HL-60 (cell line): ENCODE results near the gene TSPAN33.

Experiments
- DNase-seq, 2 experiments: peaks; one replicate each; pipeline ENCODE4 v3.0.0-alpha.2; 2010 to 2020; ENCODE audit warnings: low read depth in 1 of 2, low spot score in 1 of 2
- H3K27ac ChIP-seq: fragments of 250-450 bp; sonication (Bioruptor Pico); replicated peaks from 2 replicates; pipeline ENCODE4 v1.5.1; 2020; ENCODE audit warnings: mild to moderate bottlenecking, moderate library complexity
- H3K27me3 ChIP-seq: fragments of 250-450 bp; sonication (Bioruptor Pico); 2 replicates; pipeline ENCODE4 v1.5.1; 2021; ENCODE audit warnings: mild to moderate bottlenecking, moderate library complexity; ENCODE audit not compliant: insufficient read depth, poor library complexity, severe bottlenecking
- H3K4me3 ChIP-seq: replicated peaks from 2 replicates; pipeline ENCODE4 v1.5.1; 2011; ENCODE audit warnings: mild to moderate bottlenecking, control low read depth, low read length; ENCODE audit not compliant: insufficient read depth
- GABPA ChIP-seq: IDR thresholded peaks from 2 replicates; pipeline ENCODE4 v1.6.1; 2012; ENCODE audit warnings: low read depth
- POLR2AphosphoS5 ChIP-seq: IDR thresholded peaks from 2 replicates; pipeline ENCODE4 v1.6.1; 2012; ENCODE audit warnings: low read depth
- SPI1 ChIP-seq: IDR thresholded peaks from 2 replicates; pipeline ENCODE4 v1.6.1; 2012; ENCODE audit warnings: low read depth, mild to moderate bottlenecking, borderline replicate concordance
- TF ChIP-seq, protein P1 (sequence below): IDR thresholded peaks from 2 replicates; pipeline ENCODE4 v1.6.1; 2012; ENCODE audit warnings: low read depth; ENCODE audit not compliant: insufficient replicate concordance
- TF ChIP-seq, protein P2 (sequence below): IDR thresholded peaks from one replicate; pipeline ENCODE4 v1.5.1; 2011; ENCODE audit warnings: low read length, control low read depth, inconsistent platforms; ENCODE audit not compliant: insufficient read depth

The TSPAN33 gene

DNA sequence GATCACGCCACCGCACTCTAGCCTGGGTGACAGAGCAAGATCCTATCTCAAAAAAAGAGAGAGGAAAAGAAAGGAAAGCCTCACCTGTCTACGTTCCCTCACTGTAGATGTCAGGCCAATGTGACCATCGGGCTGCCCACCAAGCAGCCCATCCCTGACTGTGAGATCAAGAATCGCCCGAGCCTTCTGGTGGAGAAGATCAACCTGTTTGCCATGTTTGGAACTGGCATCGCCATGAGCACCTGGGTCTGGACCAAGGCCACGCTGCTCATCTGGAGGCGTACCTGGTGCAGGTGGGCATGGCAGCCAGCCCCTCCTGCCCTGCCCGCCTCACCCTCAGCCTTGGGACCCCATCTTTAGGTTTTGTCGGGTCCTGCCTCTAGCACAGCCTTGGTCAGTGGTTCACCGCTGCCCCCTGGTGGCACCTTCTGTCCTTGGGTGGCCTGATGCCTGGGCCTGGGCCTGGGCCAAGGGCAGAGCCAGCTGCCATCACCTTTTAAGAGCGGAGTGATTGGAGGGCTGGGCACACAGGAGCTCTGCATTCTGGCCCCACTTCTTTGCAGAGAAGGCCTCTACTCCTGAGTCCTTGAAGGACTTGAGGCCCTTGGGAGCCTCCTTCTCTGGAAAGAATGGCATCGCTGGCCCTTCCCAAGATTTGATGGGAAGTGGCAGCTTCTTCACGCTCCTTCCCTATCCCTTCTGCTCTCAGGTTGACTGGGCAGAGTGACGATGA lies 65.9 kb downstream of the TSPAN33 start:
- no peak overlapping the region for H3K27ac ChIP-seq
- H3K4me3 ChIP-seq = no peak overlapping the region
- DNase-seq = peak in 1 of 2 experiments; percentile 68
- TF ChIP-seq, protein P1, sequence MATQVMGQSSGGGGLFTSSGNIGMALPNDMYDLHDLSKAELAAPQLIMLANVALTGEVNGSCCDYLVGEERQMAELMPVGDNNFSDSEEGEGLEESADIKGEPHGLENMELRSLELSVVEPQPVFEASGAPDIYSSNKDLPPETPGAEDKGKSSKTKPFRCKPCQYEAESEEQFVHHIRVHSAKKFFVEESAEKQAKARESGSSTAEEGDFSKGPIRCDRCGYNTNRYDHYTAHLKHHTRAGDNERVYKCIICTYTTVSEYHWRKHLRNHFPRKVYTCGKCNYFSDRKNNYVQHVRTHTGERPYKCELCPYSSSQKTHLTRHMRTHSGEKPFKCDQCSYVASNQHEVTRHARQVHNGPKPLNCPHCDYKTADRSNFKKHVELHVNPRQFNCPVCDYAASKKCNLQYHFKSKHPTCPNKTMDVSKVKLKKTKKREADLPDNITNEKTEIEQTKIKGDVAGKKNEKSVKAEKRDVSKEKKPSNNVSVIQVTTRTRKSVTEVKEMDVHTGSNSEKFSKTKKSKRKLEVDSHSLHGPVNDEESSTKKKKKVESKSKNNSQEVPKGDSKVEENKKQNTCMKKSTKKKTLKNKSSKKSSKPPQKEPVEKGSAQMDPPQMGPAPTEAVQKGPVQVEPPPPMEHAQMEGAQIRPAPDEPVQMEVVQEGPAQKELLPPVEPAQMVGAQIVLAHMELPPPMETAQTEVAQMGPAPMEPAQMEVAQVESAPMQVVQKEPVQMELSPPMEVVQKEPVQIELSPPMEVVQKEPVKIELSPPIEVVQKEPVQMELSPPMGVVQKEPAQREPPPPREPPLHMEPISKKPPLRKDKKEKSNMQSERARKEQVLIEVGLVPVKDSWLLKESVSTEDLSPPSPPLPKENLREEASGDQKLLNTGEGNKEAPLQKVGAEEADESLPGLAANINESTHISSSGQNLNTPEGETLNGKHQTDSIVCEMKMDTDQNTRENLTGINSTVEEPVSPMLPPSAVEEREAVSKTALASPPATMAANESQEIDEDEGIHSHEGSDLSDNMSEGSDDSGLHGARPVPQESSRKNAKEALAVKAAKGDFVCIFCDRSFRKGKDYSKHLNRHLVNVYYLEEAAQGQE = no peak
- TF ChIP-seq, protein P2, sequence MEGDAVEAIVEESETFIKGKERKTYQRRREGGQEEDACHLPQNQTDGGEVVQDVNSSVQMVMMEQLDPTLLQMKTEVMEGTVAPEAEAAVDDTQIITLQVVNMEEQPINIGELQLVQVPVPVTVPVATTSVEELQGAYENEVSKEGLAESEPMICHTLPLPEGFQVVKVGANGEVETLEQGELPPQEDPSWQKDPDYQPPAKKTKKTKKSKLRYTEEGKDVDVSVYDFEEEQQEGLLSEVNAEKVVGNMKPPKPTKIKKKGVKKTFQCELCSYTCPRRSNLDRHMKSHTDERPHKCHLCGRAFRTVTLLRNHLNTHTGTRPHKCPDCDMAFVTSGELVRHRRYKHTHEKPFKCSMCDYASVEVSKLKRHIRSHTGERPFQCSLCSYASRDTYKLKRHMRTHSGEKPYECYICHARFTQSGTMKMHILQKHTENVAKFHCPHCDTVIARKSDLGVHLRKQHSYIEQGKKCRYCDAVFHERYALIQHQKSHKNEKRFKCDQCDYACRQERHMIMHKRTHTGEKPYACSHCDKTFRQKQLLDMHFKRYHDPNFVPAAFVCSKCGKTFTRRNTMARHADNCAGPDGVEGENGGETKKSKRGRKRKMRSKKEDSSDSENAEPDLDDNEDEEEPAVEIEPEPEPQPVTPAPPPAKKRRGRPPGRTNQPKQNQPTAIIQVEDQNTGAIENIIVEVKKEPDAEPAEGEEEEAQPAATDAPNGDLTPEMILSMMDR = peak; percentile 51
- TF ChIP-seq SPI1 = no peak
- H3K27me3 ChIP-seq = peaks cover 3% of the 10 kb centered on the region

DNA sequence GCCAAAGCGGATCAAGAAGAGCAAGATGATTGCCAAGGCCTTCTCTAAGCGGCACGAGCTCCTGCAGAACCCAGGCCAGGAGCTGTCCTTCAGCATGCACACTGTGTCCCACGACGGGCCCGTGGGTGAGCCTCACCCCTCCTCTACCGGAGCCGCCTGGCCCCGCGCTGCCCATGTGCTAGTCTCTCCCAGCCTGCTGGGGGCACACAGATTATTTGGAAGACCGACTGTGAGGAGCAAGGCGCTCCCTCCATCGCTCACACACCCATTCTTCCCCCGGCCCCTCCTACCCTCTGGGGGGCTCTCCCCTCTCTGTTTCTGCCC lies 66.4 kb downstream of the TSPAN33 start:
- peaks cover 3% of the 10 kb centered on the region for H3K27me3 ChIP-seq
- H3K4me3 ChIP-seq = no peak overlapping the region
- no peak for DNase-seq
- TF ChIP-seq, protein P2 = no peak
- no peak for TF ChIP-seq POLR2AphosphoS5
- no peak overlapping the region for H3K27ac ChIP-seq

DNA sequence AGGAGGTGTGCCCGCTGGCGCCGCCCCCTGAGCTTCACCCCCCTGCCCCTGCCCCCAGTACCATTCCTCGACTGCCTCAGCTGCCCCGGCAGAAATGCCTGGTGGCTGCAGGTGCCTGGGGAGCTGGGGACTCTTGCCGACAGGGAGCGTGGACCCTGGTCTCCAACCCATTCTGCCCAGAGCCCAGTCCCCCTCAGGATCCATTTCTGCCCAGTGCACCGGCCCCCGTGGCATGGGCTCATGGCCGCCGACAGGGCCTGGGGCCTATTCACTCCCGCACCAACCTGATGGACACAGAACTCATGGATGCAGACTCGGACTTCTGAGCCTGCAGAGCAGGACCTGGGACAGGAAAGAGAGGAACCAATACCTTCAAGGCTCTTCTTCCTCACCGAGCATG lies 67.6 kb downstream of the TSPAN33 start:
- DNase-seq = no peak
- no peak overlapping the region for H3K27ac ChIP-seq
- no peak overlapping the region for H3K4me3 ChIP-seq
- peaks cover 3% of the 10 kb centered on the region for H3K27me3 ChIP-seq
- TF ChIP-seq SPI1 (no peak), POLR2AphosphoS5 (no peak), GABPA (no peak)
- TF ChIP-seq, protein P1 = no peak
- TF ChIP-seq, protein P2 = no peak

DNA sequence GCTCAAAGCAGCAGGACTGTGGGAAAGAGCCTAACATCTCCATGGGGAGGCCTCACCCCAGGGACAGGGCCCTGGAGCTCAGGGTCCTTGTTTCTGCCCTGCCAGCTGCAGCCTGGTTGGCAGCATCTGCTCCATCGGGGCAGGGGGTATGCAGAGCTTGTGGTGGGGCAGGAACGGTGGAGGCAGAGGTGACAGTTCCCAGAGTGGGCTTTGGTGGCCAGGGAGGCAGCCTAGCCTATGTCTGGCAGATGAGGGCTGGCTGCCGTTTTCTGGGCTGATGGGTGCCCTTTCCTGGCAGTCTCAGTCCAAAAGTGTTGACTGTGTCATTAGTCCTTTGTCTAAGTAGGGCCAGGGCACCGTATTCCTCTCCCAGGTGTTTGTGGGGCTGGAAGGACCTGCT lies 68.1 kb downstream of the TSPAN33 start:
- DNase-seq = no peak
- Histone ChIP-seq H3K27me3 (peaks cover 3% of the 10 kb centered on the region), H3K27ac (no peak overlapping the region), H3K4me3 (no peak overlapping the region)
- TF ChIP-seq, protein P1 = no peak
- TF ChIP-seq SPI1 (no peak), GABPA (no peak)
